Measurements from ENCODE around the gene PRKG1.

The PRKG1 gene

DNA sequence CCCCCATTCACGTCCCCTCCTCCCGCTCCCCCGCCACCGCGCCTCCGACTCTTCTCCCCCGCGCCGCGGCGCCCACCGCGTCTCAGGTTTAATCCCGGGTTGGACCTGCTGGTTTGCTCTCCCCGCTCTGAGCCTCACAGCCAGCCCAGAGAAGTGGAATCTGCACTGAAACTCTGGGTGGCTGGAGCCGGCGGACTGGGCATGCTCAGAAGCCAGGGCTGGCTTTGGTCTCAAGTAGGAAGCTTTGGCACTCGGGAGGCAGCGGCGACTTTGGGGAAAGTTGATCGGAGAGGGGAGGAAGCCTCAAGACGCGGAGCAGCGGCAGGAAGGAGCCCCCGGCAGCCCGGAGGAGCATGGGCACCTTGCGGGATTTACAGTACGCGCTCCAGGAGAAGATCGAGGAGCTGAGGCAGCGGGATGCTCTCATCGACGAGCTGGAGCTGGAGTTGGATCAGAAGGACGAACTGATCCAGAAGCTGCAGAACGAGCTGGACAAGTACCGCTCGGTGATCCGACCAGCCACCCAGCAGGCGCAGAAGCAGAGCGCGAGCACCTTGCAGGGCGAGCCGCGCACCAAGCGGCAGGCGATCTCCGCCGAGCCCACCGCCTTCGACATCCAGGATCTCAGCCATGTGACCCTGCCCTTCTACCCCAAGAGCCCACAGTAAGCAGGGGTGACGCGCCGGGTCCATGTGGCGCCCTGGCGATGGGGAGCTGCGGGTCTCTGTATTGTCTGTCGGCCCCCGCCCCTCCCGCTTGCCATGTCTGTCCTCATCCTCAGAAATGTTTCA, at the start of gene PRKG1:
Gene PRKG1 (plus strand): TSS at position 250 of the 791 bp plus-strand sequence.
- no peak for FAIRE-seq

DNA sequence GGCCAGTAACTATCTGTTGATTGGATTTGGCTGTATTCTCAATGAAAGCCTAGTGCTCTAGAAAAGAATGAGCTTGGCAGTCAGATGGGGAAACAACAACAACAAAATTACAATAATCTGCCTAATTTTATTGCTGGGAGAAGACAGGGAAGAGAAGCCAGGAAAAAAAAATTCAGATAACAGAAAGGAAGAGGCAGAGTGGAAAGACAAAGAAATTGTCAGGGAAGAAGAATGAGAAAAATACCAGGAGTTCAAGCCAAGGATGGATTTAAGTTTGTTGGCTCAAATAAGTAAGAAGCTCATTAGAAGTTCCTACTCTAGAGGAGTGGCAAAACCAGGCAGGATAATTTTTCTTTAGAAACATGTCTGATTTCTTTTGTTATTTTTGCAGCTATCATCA, 45.9 kb upstream of the PRKG1 start:
- FAIRE-seq = no peak

DNA sequence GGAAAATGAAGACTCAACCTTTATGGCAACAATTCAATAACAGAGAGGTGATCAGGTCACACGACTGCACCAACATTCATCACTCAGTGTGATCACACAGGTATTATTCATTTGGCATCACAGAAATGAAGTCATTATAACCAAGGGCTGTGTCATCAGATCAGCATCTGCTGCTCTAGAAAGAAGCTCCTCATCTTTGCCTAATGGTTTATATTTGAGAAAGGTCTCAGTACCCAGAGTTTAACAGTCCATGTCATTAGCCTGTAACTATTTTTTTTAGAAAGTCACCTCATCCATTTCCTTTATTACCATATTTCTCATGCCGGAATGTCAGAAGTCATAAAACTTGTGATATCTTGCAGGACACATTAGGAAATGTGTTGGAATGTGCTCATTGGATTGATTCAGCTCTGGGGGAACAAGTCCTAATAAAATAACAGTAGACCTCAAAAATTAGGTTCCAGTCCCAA, 45.1 kb upstream of the PRKG1 start:
- no peak for FAIRE-seq

DNA sequence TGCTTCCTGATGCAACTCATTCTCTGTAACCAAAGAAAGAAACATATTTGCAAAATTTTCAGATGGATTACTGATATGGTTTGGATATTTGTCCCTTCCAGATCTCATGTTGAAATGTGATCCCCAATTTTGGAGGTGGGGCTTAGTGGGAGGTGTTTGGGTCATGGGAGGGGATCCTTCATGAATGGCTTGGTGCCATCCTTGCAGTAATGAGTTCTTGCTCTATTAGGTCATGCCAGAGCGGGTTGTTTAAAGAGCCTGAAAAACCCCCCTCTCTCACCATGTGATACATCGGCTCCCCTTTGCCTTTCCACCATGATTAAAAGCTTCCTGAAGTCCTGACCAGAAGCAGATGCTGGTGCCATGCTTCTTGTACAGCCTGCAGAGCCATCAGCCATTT, 43.8 kb upstream of the PRKG1 start:
- no peak for FAIRE-seq

GRCh38 chr10:51031950-51032349, 42.3 kb upstream of the PRKG1 start:
- no peak for FAIRE-seq

DNA sequence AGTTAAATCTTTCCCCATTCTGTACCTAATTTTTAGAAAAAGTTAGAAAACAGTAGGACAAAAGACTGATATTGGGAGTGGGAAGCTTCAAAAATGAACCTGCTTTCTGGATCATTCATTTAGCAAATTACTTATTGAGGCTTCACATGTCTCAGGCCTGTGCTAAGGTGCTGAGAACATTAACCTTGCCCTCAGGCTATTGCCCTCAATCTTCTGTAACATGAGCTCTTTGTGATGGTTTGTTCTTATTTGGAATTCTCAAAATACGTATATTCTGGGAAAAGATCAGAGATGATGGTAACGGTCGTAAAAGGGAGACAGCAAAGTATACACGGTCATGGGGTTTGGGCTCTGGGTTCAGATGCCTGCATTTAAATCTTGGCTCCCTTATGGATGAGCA, 39.5 kb upstream of the PRKG1 start:
- FAIRE-seq = no peak

GRCh38 chr10:51035344-51035743, 38.9 kb upstream of the PRKG1 start:
- FAIRE-seq = no peak

- no peak for FAIRE-seq
These were observed 28.4 kb upstream of the PRKG1 start for GRCh38 chr10:51045871-51046270.

- FAIRE-seq = no peak
These were observed 27.6 kb upstream of the PRKG1 start for GRCh38 chr10:51046654-51047053.

GRCh38 chr10:51047857-51048256, 26.4 kb upstream of the PRKG1 start:
- no peak for FAIRE-seq

DNA sequence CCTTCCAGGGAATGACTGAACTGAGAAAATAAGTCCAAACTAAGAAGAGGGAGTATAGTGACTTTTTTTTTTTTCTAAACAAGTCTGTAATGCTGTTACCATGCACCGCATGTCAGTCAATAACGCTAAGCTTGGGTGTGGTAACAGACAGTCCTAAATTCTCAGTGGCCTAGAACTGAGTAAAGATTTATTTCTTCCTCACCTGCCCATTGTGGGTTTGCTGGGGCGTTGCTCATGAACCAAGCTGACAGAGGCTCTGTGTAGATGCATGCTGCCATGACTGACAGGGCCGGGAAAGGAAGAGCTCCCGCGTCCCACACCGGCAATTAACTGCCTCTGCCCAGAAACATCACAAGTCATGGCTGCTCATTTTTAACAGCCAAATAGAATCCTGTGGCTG, 25.5 kb upstream of the PRKG1 start:
- no peak for FAIRE-seq

- no peak for FAIRE-seq
These were observed 22.1 kb upstream of the PRKG1 start for GRCh38 chr10:51052163-51052562.

DNA sequence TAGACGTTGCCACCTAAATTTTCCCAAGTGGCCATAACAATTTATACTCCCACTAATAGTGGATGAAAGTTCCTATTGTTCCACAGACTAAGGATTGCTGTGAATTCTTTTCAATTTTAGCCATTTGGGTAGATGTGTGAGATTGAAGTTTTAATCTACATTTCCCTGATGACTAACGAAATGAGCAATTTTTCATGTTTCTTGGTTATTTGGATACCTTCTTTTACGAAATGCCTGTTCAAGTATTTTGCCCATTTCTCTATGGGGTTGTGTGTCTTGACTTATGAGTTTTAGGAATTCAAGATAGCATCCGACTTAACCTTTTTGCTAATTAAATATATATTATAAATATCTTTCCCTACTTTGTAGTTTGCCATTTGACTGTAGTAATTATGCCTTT, 16.4 kb upstream of the PRKG1 start:
- no peak for FAIRE-seq

DNA sequence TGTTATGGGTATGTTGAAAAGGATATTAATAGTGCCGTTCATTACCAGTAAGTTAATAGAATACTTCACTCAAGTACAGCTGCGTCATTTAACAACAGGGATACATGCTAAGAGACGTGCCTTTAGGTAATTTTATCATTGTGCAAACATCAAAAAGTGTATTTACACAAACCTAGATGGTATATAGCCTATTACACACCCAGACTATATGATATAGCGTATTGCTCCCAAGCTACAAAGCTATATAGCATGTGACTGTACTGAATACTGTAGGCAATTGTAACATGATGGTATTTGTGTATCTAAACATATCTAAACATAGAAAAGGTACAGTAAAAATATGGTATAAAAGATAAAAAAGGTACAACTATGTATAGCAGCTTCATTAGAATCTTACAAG, 11.1 kb upstream of the PRKG1 start:
- no peak for FAIRE-seq

DNA sequence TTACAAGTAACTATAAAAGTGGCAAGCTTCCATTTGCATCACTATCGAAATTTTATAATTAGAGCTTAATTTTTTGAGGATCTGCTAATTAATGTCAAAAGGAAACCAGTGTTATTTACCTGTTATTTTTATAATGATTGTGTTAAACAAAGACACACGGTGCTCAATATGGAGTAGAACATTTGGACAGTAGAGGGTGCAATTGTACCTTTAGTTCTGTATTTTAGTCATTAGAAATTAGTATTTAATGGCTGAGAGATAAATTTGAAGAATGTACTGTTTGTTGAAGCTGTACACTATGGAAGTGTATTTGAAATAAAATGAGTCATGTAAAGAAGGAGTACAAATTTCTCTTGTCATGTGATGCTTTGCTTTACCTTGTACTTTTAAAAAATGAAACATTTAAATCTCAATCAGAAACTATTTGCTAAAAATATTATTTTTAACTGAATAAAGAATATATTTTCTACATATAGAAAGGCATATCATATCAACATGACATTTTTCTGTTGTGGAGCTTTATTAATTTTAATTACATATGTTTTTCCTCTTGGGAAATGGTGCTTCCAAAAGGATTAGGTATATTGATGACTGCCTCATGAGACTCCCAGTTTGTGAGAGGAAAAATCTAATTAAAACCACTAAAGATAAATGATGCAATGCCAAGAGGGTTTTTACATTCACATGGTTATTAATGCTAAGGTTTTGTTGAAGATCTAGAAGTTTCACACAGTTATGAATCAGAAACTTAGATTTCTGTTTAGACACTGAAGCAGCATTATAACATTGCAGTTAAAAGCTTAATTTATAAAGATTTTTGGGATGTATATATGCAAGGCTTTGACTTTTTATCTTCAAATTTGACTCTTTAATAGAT, 10.4 kb upstream of the PRKG1 start:
- peak; percentile 95 for FAIRE-seq

DNA sequence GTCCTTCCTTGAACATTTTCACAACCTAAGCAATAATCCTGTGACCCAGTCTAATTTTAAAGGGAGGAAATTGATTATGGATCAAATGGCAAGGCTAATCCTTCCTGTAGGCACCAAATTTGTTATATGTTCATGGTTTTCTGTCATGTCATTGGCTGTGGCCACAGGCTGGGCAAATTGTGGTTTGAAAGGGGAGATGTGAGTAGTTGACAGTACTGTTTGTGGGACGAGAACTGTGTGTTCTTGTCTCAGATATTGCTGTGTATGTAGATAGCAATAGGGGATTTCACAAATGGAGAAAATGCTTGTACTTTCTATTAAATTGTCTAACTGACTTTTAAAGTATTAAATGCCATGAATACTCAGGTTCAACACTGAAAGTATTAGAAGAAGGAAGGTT, 8.1 kb upstream of the PRKG1 start:
- no peak for FAIRE-seq

DNA sequence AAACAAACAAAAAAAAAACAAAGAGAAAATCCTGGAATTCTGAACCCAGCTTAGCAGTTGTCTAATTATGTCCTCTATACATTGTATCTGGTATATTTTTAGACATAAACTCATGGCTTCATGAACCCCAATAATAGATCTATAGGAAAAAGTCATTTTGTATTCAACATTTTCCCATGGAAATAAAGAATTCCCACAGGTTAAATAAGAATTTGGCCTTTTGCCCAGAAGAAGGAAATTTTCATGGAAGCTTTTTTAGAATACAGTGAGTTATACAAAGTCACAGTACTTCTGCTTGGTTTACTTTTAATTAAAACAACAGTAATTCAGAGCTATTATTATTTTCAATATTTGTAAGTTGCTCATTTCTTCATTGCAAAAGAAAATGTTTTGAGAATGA, 2.1 kb upstream of the PRKG1 start:
- no peak for FAIRE-seq

DNA sequence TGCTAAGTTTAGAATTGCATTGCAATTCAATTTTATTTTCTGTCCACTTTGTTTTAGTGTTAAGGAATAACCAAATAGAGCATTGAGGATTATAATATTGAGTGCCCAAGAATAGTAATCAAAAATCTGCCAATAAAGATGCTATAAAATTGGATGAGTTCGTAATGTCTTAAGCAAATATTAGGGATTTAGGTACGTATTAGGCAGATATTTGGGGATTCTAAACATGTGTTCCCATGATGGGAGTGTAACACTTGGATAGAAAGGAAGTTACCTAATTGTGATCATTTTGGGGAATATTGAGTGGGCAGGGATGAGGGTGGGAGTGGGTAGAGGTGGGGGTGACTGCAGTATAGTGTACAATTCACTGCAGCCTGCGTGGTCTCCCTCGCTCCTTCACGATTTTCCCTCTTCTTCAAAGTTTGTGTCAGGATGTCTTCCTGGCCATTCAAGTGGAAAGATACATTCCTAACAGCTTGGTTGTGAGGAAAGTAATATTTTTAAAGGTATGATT, 1.3 kb upstream of the PRKG1 start:
- no peak for FAIRE-seq

- FAIRE-seq = no peak
These were observed 642 bp upstream of the PRKG1 start for GRCh38 chr10:51073453-51074237.

GRCh38 chr10:51075043-51075872, 971 bp downstream of the PRKG1 start:
- no peak for FAIRE-seq

DNA sequence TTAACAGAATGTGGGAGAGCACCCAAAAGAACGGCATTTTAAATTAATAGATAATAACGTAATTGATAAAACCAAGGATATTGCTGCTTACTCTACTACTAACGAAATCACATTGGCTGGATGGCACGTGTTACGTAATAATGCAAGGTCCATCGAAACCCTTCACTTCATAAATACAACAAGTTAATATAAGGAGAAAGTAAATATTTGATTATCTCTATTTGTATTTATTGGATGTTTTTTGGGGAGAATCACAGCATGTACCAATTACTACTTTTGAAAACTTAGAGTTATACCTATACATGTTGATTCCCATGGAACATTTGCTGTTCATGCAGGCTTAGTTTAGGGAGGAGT, 1.6 kb downstream of the PRKG1 start:
- no peak for FAIRE-seq

- FAIRE-seq = no peak
These were observed 2.1 kb downstream of the PRKG1 start for GRCh38 chr10:51076299-51076841.
